Mesenchymal stem cell (in vitro differentiated cells and primary cell): ENCODE data around the gene KRT13.

Experiments used
- DNase-seq: peaks from one replicate; pipeline ENCODE4 v3.0.0-alpha.2; 2013
- H2AFZ ChIP-seq: one replicate; pipeline ENCODE4 v1.6.1; 2013; ENCODE audit warnings: low read depth, mild to moderate bottlenecking, control low read depth, inconsistent platforms, low read length, moderate library complexity
- H2AK5ac ChIP-seq: 2 replicates; pipeline ENCODE4 v1.6.1; 2013; ENCODE audit warnings: low read length, moderate library complexity, mild to moderate bottlenecking, inconsistent platforms; ENCODE audit not compliant: severe bottlenecking
- H2BK120ac ChIP-seq: one replicate; pipeline ENCODE4 v1.6.1; 2013; ENCODE audit warnings: low read depth, mild to moderate bottlenecking, inconsistent platforms, low read length, moderate library complexity
- H2BK12ac ChIP-seq, 2 experiments: one replicate each; pipeline ENCODE4 v1.6.1; 2013; ENCODE audit warnings: inconsistent platforms in 2 of 2, low read length in 2 of 2, mild to moderate bottlenecking in 2 of 2, moderate library complexity in 2 of 2, control low read depth in 1 of 2
- H2BK15ac ChIP-seq: one replicate; pipeline ENCODE4 v1.6.1; 2013; ENCODE audit warnings: mild to moderate bottlenecking, low read depth, inconsistent platforms; ENCODE audit not compliant: poor library complexity, severe bottlenecking
- H2BK5ac ChIP-seq: 2 replicates; pipeline ENCODE4 v1.6.1; 2013; ENCODE audit warnings: low read depth, mild to moderate bottlenecking, low read length, control low read depth, inconsistent platforms; ENCODE audit not compliant: poor library complexity, severe bottlenecking
- H3K14ac ChIP-seq, 2 experiments: one replicate each; pipeline ENCODE4 v1.6.1; 2013; ENCODE audit warnings: inconsistent platforms in 2 of 2, low read length in 2 of 2, control low read depth in 1 of 2, mild to moderate bottlenecking in 1 of 2, moderate library complexity in 1 of 2
- H3K18ac ChIP-seq, 2 experiments: one replicate each; pipeline ENCODE4 v1.6.1; 2013; ENCODE audit warnings: inconsistent platforms in 2 of 2, low read length in 2 of 2, control low read depth in 1 of 2, low read depth in 1 of 2, mild to moderate bottlenecking in 1 of 2
- H3K23ac ChIP-seq, 2 experiments: one replicate each; pipeline ENCODE4 v1.6.1; 2013; ENCODE audit warnings: inconsistent platforms in 2 of 2, low read length in 2 of 2, mild to moderate bottlenecking in 2 of 2, moderate library complexity in 2 of 2, control low read depth in 1 of 2
- H3K27ac ChIP-seq: 2 replicates; pipeline ENCODE4 v1.5.1; 2013; ENCODE audit warnings: mild to moderate bottlenecking, moderate library complexity, low read length, control low read depth, inconsistent platforms; ENCODE audit not compliant: poor library complexity, severe bottlenecking
- H3K27me3 ChIP-seq, 2 experiments: 2 replicates each; pipeline versions ENCODE4 v1.6.1 to v1.7.0; 2013; ENCODE audit warnings: low read length in 2 of 2, mild to moderate bottlenecking in 2 of 2, moderate library complexity in 2 of 2, control low read depth in 1 of 2, inconsistent platforms in 1 of 2; ENCODE audit not compliant: control insufficient read depth in 1 of 2, insufficient read depth in 1 of 2
- H3K36me3 ChIP-seq, 2 experiments: 2 replicates each; pipeline versions ENCODE4 v1.6.1 to v1.7.0; 2013; ENCODE audit warnings: low read length in 2 of 2, control low read depth in 1 of 2, inconsistent platforms in 1 of 2, low read depth in 1 of 2, mild to moderate bottlenecking in 1 of 2; ENCODE audit not compliant: insufficient read depth in 2 of 2, control insufficient read depth in 1 of 2
- H3K4ac ChIP-seq, 2 experiments: one replicate each; pipeline ENCODE4 v1.6.1; 2013; ENCODE audit warnings: inconsistent platforms in 2 of 2, low read length in 2 of 2, mild to moderate bottlenecking in 2 of 2, moderate library complexity in 2 of 2, control low read depth in 1 of 2, low read depth in 1 of 2
- H3K4me1 ChIP-seq: 2 replicates; pipeline ENCODE4 v1.6.1; 2013; ENCODE audit warnings: low read depth, low read length, control low read depth; ENCODE audit not compliant: control insufficient read depth, insufficient read depth
- H3K4me2 ChIP-seq: 2 replicates; pipeline ENCODE4 v1.6.1; 2013; ENCODE audit warnings: low read length, mild to moderate bottlenecking, inconsistent platforms; ENCODE audit not compliant: poor library complexity, severe bottlenecking
- H3K4me3 ChIP-seq, 2 experiments: 2 replicates each; pipeline versions ENCODE4 v1.5.1 to v1.7.0; 2013; ENCODE audit warnings: low read length in 2 of 2, mild to moderate bottlenecking in 2 of 2, control low read depth in 1 of 2, low read depth in 1 of 2; ENCODE audit not compliant: insufficient read depth in 1 of 2
- H3K79me1 ChIP-seq: replicated peaks from 2 replicates; pipeline ENCODE4 v1.6.1; 2013; ENCODE audit warnings: mild to moderate bottlenecking, control low read depth, low read length, inconsistent platforms; ENCODE audit not compliant: poor library complexity, severe bottlenecking
- H3K9ac ChIP-seq: 2 replicates; pipeline ENCODE4 v1.7.0; 2013; ENCODE audit warnings: mild to moderate bottlenecking, low read length, moderate library complexity
- H3K9me3 ChIP-seq: 2 replicates; pipeline ENCODE4 v1.7.0; 2013; ENCODE audit warnings: mild to moderate bottlenecking, low read length; ENCODE audit not compliant: control insufficient read depth
- H4K8ac ChIP-seq: one replicate; pipeline ENCODE4 v1.6.1; 2013; ENCODE audit warnings: inconsistent platforms, mild to moderate bottlenecking, low read length, moderate library complexity
- H4K91ac ChIP-seq: one replicate; pipeline ENCODE4 v1.6.1; 2013; ENCODE audit warnings: mild to moderate bottlenecking, low read length, inconsistent platforms
- WGBS: methylation state at CpG from one replicate; pipeline ENCODE4 v1.1.7; 2013; ENCODE audit warnings: mixed read lengths; 5-methylcytosine and 5-hydroxymethylcytosine counted together

The KRT13 gene

DNA sequence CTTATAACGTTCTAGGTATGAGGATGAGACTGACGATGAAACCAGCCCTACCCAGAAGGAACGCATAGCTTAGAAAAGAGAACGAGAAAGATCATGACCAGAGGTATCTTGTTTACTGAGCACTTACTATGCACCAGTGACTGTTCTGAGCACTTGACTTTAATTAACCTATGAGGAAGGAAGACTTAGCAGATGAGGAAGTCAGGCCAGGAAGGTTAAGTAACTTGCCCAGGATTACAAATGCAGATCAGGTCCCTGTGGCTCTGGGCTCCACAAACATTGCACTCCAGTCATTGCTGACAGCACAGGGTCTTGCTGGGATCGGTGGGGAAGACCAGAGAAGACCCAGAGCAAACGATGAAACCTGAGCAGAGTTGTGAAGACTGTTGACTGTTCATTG is 7.1 kb downstream of the KRT13 start:
- Histone ChIP-seq H3K9me3 (no peaks in the 10 kb centered on the region), H3K23ac (no peak overlapping the region), H3K9ac (no peak overlapping the region), H2AFZ (no peak overlapping the region), H3K4me2 (no peak overlapping the region), H3K79me1 (no peaks in the 10 kb centered on the region), H2BK5ac (no peak overlapping the region), H3K4me3 (no peak overlapping the region), H4K8ac (no peak overlapping the region), H2BK120ac (no peak overlapping the region), H3K4me1 (peaks cover 19% of the 10 kb centered on the region), H3K27ac (no peak overlapping the region), H2AK5ac (no peak overlapping the region), H2BK15ac (peak overlapping the region; percentile 9), H3K27me3 (no peaks in the 10 kb centered on the region), H2BK12ac (peak overlapping the region in 1 of 2 experiments; percentile 23), H4K91ac (no peak overlapping the region), H3K18ac (no peak overlapping the region), H3K4ac (no peak overlapping the region), H3K14ac (no peak overlapping the region), H3K36me3 (no peaks in the 10 kb centered on the region)
- DNase-seq: peak; percentile 18
- 75% methylated on average over 6 of the region's 6 CpGs for WGBS

GRCh38 chr17:41496803-41497484 is 8.5 kb downstream of the KRT13 start:
- WGBS: 57% methylated on average over 12 of the region's 12 CpGs

GRCh38 chr17:41494524-41494923 is 10.9 kb downstream of the KRT13 start:
- H3K9me3 ChIP-seq: no peaks in the 10 kb centered on the region
- H2BK5ac ChIP-seq: no peak overlapping the region
- no peak overlapping the region for H2AFZ ChIP-seq
- H3K9ac ChIP-seq: no peak overlapping the region
- no peaks in the 10 kb centered on the region for H3K36me3 ChIP-seq
- H3K4ac ChIP-seq: peak overlapping the region in 1 of 2 experiments; percentile 73
- no peak overlapping the region for H3K27ac ChIP-seq
- no peak overlapping the region for H4K8ac ChIP-seq
- no peak overlapping the region for H2BK120ac ChIP-seq
- H3K23ac ChIP-seq: no peak overlapping the region
- H3K14ac ChIP-seq: peak overlapping the region in 1 of 2 experiments; percentile 72
- peak overlapping the region; percentile 11 for H2AK5ac ChIP-seq
- H3K79me1 ChIP-seq: no peaks in the 10 kb centered on the region
- H3K18ac ChIP-seq: peak overlapping the region; percentile 16 to 34
- no peak overlapping the region for H3K4me2 ChIP-seq
- H2BK12ac ChIP-seq: peak overlapping the region; percentile 44 to 75
- H3K27me3 ChIP-seq: no peaks in the 10 kb centered on the region
- peak overlapping the region; percentile 44 for H4K91ac ChIP-seq
- WGBS: 50% methylated on average over 2 of the region's 2 CpGs
- H3K4me1 ChIP-seq: peaks cover 18% of the 10 kb centered on the region
- H3K4me3 ChIP-seq: no peak overlapping the region
- no peak overlapping the region for H2BK15ac ChIP-seq
- peak; percentile 37 for DNase-seq

More at GRCh38 chr17:41496803-41497484, 8.5 kb downstream of the KRT13 start:
- H3K18ac ChIP-seq: peak overlapping the region; percentile 57 to 85
- no peaks in the 10 kb centered on the region for H3K9me3 ChIP-seq
- H2BK15ac ChIP-seq: peak overlapping the region; percentile 60
- H3K27me3 ChIP-seq: no peaks in the 10 kb centered on the region
- peak overlapping the region in 1 of 2 experiments; percentile 80 for H3K4ac ChIP-seq
- peak overlapping the region in 1 of 2 experiments; percentile 76 for H2BK12ac ChIP-seq
- H3K9ac ChIP-seq: no peak overlapping the region
- H4K91ac ChIP-seq: peak overlapping the region; percentile 36
- H3K23ac ChIP-seq: no peak overlapping the region
- H3K4me3 ChIP-seq: no peak overlapping the region
- no peak overlapping the region for H2AFZ ChIP-seq
- H4K8ac ChIP-seq: peak overlapping the region; percentile 66
- peaks cover 25% of the 10 kb centered on the region for H3K4me1 ChIP-seq
- no peaks in the 10 kb centered on the region for H3K36me3 ChIP-seq
- H2BK5ac ChIP-seq: no peak overlapping the region
- peak overlapping the region; percentile 50 for H2AK5ac ChIP-seq
- no peak overlapping the region for H3K27ac ChIP-seq
- H3K79me1 ChIP-seq: no peaks in the 10 kb centered on the region
- H3K14ac ChIP-seq: peak overlapping the region in 1 of 2 experiments; percentile 19
- H3K4me2 ChIP-seq: no peak overlapping the region
- peak; percentile 81 for DNase-seq
- H2BK120ac ChIP-seq: no peak overlapping the region

DNA sequence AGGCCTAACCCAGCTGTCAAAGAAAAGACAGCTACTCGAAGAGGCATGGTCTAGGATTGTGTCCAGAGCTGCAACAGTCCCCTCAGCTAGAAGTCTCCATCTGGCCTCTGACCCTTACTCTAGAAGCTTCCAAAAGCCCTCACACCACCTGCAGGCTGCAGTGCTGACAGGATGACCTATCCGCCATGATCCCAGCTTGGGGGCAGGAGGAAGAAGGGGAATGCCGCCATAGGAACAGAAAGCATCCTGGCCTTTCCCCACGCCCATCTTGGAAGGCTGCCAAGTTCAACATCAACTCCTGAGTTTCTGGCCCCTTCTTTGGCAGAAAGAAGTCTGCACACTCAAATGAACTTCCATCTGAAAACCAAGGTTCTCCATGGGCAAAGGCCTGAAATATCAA is 12.6 kb downstream of the KRT13 start:
- Histone ChIP-seq H2BK12ac (peak overlapping the region; percentile 33 to 64), H2AFZ (no peak overlapping the region), H3K4me3 (no peak overlapping the region), H3K14ac (peak overlapping the region in 1 of 2 experiments; percentile 37), H3K27me3 (no peaks in the 10 kb centered on the region), H3K36me3 (no peaks in the 10 kb centered on the region), H2BK5ac (no peak overlapping the region), H3K4me2 (no peak overlapping the region), H3K27ac (no peak overlapping the region), H3K79me1 (no peaks in the 10 kb centered on the region), H3K4me1 (peaks cover 19% of the 10 kb centered on the region), H4K91ac (peak overlapping the region; percentile 65), H2AK5ac (no peak overlapping the region), H3K23ac (no peak overlapping the region), H4K8ac (peak overlapping the region; percentile 88), H3K9me3 (no peaks in the 10 kb centered on the region), H2BK15ac (no peak overlapping the region), H2BK120ac (peak overlapping the region; percentile 59), H3K18ac (peak overlapping the region; percentile 49 to 88), H3K9ac (no peak overlapping the region), H3K4ac (peak overlapping the region in 1 of 2 experiments; percentile 60)
- peak; percentile 67 for DNase-seq
- WGBS: 48% methylated on average over 3 of the region's 4 CpGs
